K562 (cell line): ENCODE measurements around the gene B4GALNT2. TPM values are rescaled to one million over a fixed set of nuclear protein-coding genes. Genes with fewer than 3 reads are reported as not detected.

Source experiments
- ATAC-seq: fragments of 200-7000 bp; cut with Tn5 transposase; 3 replicates; pipeline ENCODE4 v1.9.1; 2020; ENCODE audit warnings: moderate library complexity
- BruUV-seq: library from RNA; stranded (reverse); fragments of 400-500 nt; replicated peaks from 2 replicates; lab custom pipeline; 2021; lab: Mats Ljungman, UMichigan
- CTCF ChIA-PET: fragments of 300-600 bp; formaldehyde crosslinking; extraction: SDS; loops from one replicate; lab custom pipeline; 2021; ENCODE audit warnings: low intra/inter-chr PET ratio; lab: Yijun Ruan, JAX
- POLR2A ChIA-PET: fragments of 300-600, 350-650 bp; sonication (Branson Sonifier 250); formaldehyde crosslinking; extraction: SDS; loops from one replicate; lab custom pipeline; 2021; ENCODE audit warnings: antibody characterized with exemption, inconsistent platforms; lab: Yijun Ruan, JAX
- DNase-seq, 4 experiments: peaks; one replicate each; pipeline versions ENCODE4 v3.0.0 to v3.0.0-alpha.2; 2011 to 2018; ENCODE audit warnings: low spot score in 3 of 4, mixed read lengths in 3 of 4; ENCODE audit errors: extremely low read depth in 1 of 4
- FAIRE-seq: peaks from 2 replicates; lab custom pipeline; 2011; peaks lifted over from hg19 to GRCh38; lab: Jason Lieb, UNC
- H2AFZ ChIP-seq: 2 replicates; pipeline ENCODE4 v1.6.0; 2011; ENCODE audit warnings: low read depth, low read length, control low read depth, inconsistent platforms
- H3K27ac ChIP-seq: fragments of 200-600 bp; 3 replicates; pipeline ENCODE4 v1.8.0; 2011; ENCODE audit warnings: low read depth, mild to moderate bottlenecking, control low read depth, inconsistent platforms, low read length, moderate library complexity, mixed read lengths; ENCODE audit errors: extremely low read depth
- H3K27me3 ChIP-seq, 2 experiments: fragments of 300-600 bp in 1 of 2; 2 replicates in 1 of 2; 3 replicates in 1 of 2; pipeline versions ENCODE4 v1.6.0 to v1.8.0; 2011; ENCODE audit warnings: inconsistent platforms in 2 of 2, low read length in 2 of 2, mild to moderate bottlenecking in 1 of 2, mixed read lengths in 1 of 2, moderate library complexity in 1 of 2; ENCODE audit not compliant: control insufficient read depth in 2 of 2, insufficient read depth in 2 of 2
- H3K36me3 ChIP-seq: fragments of 300-600 bp; 3 replicates; pipeline ENCODE4 v1.8.0; 2011; ENCODE audit warnings: mild to moderate bottlenecking, low read length, inconsistent platforms; ENCODE audit not compliant: control insufficient read depth, insufficient read depth
- H3K4me1 ChIP-seq, 2 experiments: fragments of 200-600 bp in 1 of 2; replicated peaks in 1 of 2; 2 replicates in 1 of 2; 3 replicates in 1 of 2; pipeline versions ENCODE4 v1.5.1 to v1.8.0; 2011; ENCODE audit warnings: inconsistent platforms in 2 of 2, low read length in 2 of 2, mild to moderate bottlenecking in 1 of 2, mixed read lengths in 1 of 2, moderate library complexity in 1 of 2; ENCODE audit not compliant: control insufficient read depth in 2 of 2, insufficient read depth in 2 of 2
- H3K4me2 ChIP-seq: 2 replicates; pipeline ENCODE4 v1.6.1; 2011; ENCODE audit warnings: low read length, control low read depth, inconsistent platforms, mixed read lengths; ENCODE audit not compliant: insufficient read depth
- H3K4me3 ChIP-seq: fragments of 200-600 bp; sonication (generic), shearing (Covaris generic); 2 replicates; pipeline ENCODE4 v1.5.1; 2016; ENCODE audit warnings: control low read depth, inconsistent platforms
- H3K79me2 ChIP-seq: fragments of 200-600 bp; 3 replicates; pipeline ENCODE4 v1.8.0; 2011; ENCODE audit warnings: low read length, inconsistent platforms; ENCODE audit not compliant: control insufficient read depth, insufficient read depth
- H3K9ac ChIP-seq, 2 experiments: 2 replicates each; pipeline versions ENCODE4 v1.6.0 to v1.6.1; 2011; ENCODE audit warnings: low read depth in 2 of 2, low read length in 2 of 2, control low read depth in 1 of 2, inconsistent platforms in 1 of 2, mild to moderate bottlenecking in 1 of 2, mixed read lengths in 1 of 2; ENCODE audit not compliant: insufficient read depth in 1 of 2
- H3K9me1 ChIP-seq: one replicate; pipeline ENCODE4 v1.6.0; 2011; ENCODE audit warnings: inconsistent platforms, mild to moderate bottlenecking, low read length, moderate library complexity; ENCODE audit not compliant: control insufficient read depth, insufficient read depth
- H3K9me3 ChIP-seq: replicated peaks from 2 replicates; pipeline ENCODE4 v1.5.1; 2011; ENCODE audit warnings: low read depth, low read length, inconsistent platforms; ENCODE audit not compliant: control insufficient read depth, insufficient read depth
- H4K20me1 ChIP-seq: replicated peaks from 2 replicates; pipeline ENCODE4 v1.6.1; 2011; ENCODE audit warnings: low read length, inconsistent platforms, mixed read lengths; ENCODE audit not compliant: control insufficient read depth, insufficient read depth
- EGR1 ChIP-seq: fragments of 450-650 bp; conservative IDR thresholded peaks from 2 replicates; pipeline ENCODE4 v1.6.1; 2017; ENCODE audit warnings: mild to moderate bottlenecking
- FOXP1 ChIP-seq: sonication (generic); formaldehyde crosslinking; IDR thresholded peaks from 2 replicates; pipeline ENCODE4 v1.8.0; 2022; ENCODE audit warnings: mild to moderate bottlenecking, missing genetic modification reagents
- IRF9 ChIP-seq: fragments of 450-650 bp; IDR thresholded peaks from 2 replicates; pipeline ENCODE4 v1.6.1; 2016; ENCODE audit warnings: missing biosample characterization, missing genetic modification characterization
- MGA ChIP-seq: fragments of 450-650 bp; IDR thresholded peaks from 2 replicates; pipeline ENCODE4 v1.6.1; 2016; ENCODE audit warnings: mild to moderate bottlenecking, moderate library complexity
- RBBP5 ChIP-seq: fragments of 200-600 bp; sonication (generic); IDR thresholded peaks from 2 replicates; pipeline ENCODE4 v1.6.1; 2012; ENCODE audit warnings: borderline replicate concordance, mild to moderate bottlenecking, low read length, control low read depth, inconsistent platforms; ENCODE audit not compliant: insufficient read depth, poor library complexity, severe bottlenecking
- RUNX1 ChIP-seq: sonication (generic); IDR thresholded peaks from 2 replicates; pipeline ENCODE4 v1.6.1; 2016; ENCODE audit warnings: antibody characterized with exemption, low read depth
- SMC3 ChIP-seq: conservative IDR thresholded peaks from 2 replicates; pipeline ENCODE4 v1.6.1; 2011; ENCODE audit warnings: low read depth, low read length, improper control_type of control experiment; ENCODE audit not compliant: insufficient read depth
- WGBS: fragments of 100-300 bp; shearing (Covaris generic); methylation state at CpG from one replicate; pipeline ENCODE4 v1.1.6; 2016; ENCODE audit warnings: low coverage, mixed read lengths; ENCODE audit not compliant: insufficient coverage; ENCODE audit errors: missing lambda C conversion rate; 5-methylcytosine and 5-hydroxymethylcytosine counted together
- in situ Hi-C: fragments of 300-500 bp; cut with MboI; formaldehyde crosslinking; loops from 4 replicates; pipeline ENCODE4 v1.15.0; 2018; ENCODE audit warnings: inconsistent platforms, mixed read lengths
- intact Hi-C: fragments of 100-400 bp; cut with micrococcal nuclease; formaldehyde crosslinking; loops from 2 replicates; pipeline ENCODE4 v1.14.2; 2022
- polyA plus RNA-seq, 8 experiments: library from polyadenylated mRNA; depleted of rRNA in 4 of 8; stranded (reverse) in 5 of 8; unstranded in 3 of 8; fragments of >200 nt; fragmentation: Nextera tagmentation in 2 of 8; fragmentation: Illumina TruSeq in 1 of 8; extraction: Ambion mirVana in 2 of 8; extraction: Trizol in 1 of 8; gene quantifications; 2 replicates each; pipeline versions ENCODE4 v1.2.1 to v1.2.3, GENCODE V29; 2011 to 2014; ENCODE audit warnings: inconsistent platforms in 1 of 8, missing spikeins in 1 of 8
- total RNA-seq, 7 experiments: library from RNA; depleted of rRNA in 6 of 7; stranded (reverse); fragments of >200 nt in 6 of 7; fragmentation: Illumina TruSeq in 2 of 7; extraction: Trizol in 2 of 7; gene quantifications; 2 replicates each; pipeline versions ENCODE4 v1.2.1 to v1.2.3, GENCODE V29; 2011 to 2021; ENCODE audit warnings: low replicate concordance in 1 of 7

B4GALNT2 gene
- total and polyA plus RNA-seq, 9 of the 15 experiments (the other 6 are each of a cell fraction or from before 2014, with no cell fraction given): not detected

GRCh38 chr17:49218941-49219913 is 86.7 kb downstream of the B4GALNT2 start:
- H3K27ac ChIP-seq: no peak overlapping the region
- no peak overlapping the region for H2AFZ ChIP-seq
- H4K20me1 ChIP-seq: no peaks in the 10 kb centered on the region
- H3K9me1 ChIP-seq: no peaks in the 10 kb centered on the region
- H3K79me2 ChIP-seq: no peaks in the 10 kb centered on the region
- DNase-seq (peak; percentile 26 to 69 (median 62)), FAIRE-seq (no peak), ATAC-seq (peak; percentile 67)
- no TSS peak for BruUV-seq
- 11% methylated on average over 28 of the region's 37 CpGs for WGBS
- H3K4me2 ChIP-seq: no peak overlapping the region
- no peaks in the 10 kb centered on the region for H3K36me3 ChIP-seq
- H3K9me3 ChIP-seq: no peaks in the 10 kb centered on the region
- peaks cover 2 to 49% of the 10 kb centered on the region in 2 experiments; a peak in 2 of 5 replicates for H3K27me3 ChIP-seq
- no peak overlapping the region for H3K4me3 ChIP-seq
- POLR2A ChIA-PET: interaction anchor here (0.7 to 1.0 kb wide), 3 partner anchors 12 to 488 kb away, joined by 3 read pairs; partner anchors contain the start of gene SLC35B1
- CTCF ChIA-PET: interaction anchor here (0.6 to 1.1 kb wide), 2 partner anchors 57 to 96 kb away, joined by 3 to 5 read pairs; no protein-coding TSS in a partner anchor
- in situ Hi-C loops: no loop called here
- peak overlapping the region in 1 of 2 experiments; percentile 45; a peak in 2 of 4 replicates for H3K9ac ChIP-seq
- intact Hi-C loops: no loop called here
- peaks cover 6 to 31% of the 10 kb centered on the region in 2 experiments; a peak in 4 of 5 replicates for H3K4me1 ChIP-seq
- no peak for TF ChIP-seq RBBP5
- no peak; the same call in 1 of the 2 replicates for TF ChIP-seq EGR1
- no peak for TF ChIP-seq IRF9 (tag)
- no peak for TF ChIP-seq FOXP1 (CRISPR knock-in tag)
- no peak for TF ChIP-seq SMC3
- no peak for TF ChIP-seq RUNX1
- peak; percentile 44 for TF ChIP-seq MGA
